CD14-positive monocyte (primary cell): ENCODE results near the gene TSHZ2. TPM values are rescaled to one million over a fixed set of nuclear protein-coding genes. Genes with fewer than 3 reads are reported as not detected.

Experiments
- DNase-seq, 3 donors: peaks; one replicate each; pipeline ENCODE4 v3.0.0-alpha.2; 2011 to 2022
- H2AFZ ChIP-seq: 2 replicates; pipeline ENCODE4 v1.6.0; 2012; ENCODE audit warnings: mild to moderate bottlenecking, low read depth, low read length, inconsistent platforms; ENCODE audit not compliant: insufficient read depth, poor library complexity, severe bottlenecking
- H3K27ac ChIP-seq, 2 donors: 1 replicate in 1 of 2; 2 replicates in 1 of 2; pipeline ENCODE4 v1.5.1; 2012 to 2013; ENCODE audit warnings: low read length in 2 of 2, control low read depth in 1 of 2, inconsistent platforms in 1 of 2, low read depth in 1 of 2, mild to moderate bottlenecking in 1 of 2
- H3K27me3 ChIP-seq, 2 donors: one replicate each; pipeline versions ENCODE4 v1.6.0 to v1.6.1; 2011 to 2013; ENCODE audit warnings: low read length in 2 of 2; ENCODE audit not compliant: control insufficient read depth in 2 of 2, insufficient read depth in 2 of 2
- H3K36me3 ChIP-seq, 2 donors: replicated peaks in 1 of 2; 1 replicate in 1 of 2; 2 replicates in 1 of 2; pipeline versions ENCODE4 v1.5.1 to v1.6.1; 2012 to 2013; ENCODE audit warnings: low read length in 2 of 2, control low read depth in 1 of 2, inconsistent platforms in 1 of 2, mild to moderate bottlenecking in 1 of 2; ENCODE audit not compliant: insufficient read depth in 2 of 2, control insufficient read depth in 1 of 2
- H3K4me1 ChIP-seq, 2 donors: 1 replicate in 1 of 2; 2 replicates in 1 of 2; pipeline versions ENCODE4 v1.5.1 to v1.6.1; 2012 to 2013; ENCODE audit warnings: low read length in 2 of 2, control low read depth in 1 of 2, inconsistent platforms in 1 of 2, mild to moderate bottlenecking in 1 of 2, moderate library complexity in 1 of 2; ENCODE audit not compliant: insufficient read depth in 2 of 2, control insufficient read depth in 1 of 2
- H3K4me2 ChIP-seq: replicated peaks from 2 replicates; pipeline ENCODE3; 2012; ENCODE audit warnings: low read length, moderate library complexity, mild to moderate bottlenecking; ENCODE audit not compliant: poor library complexity, severe bottlenecking; ENCODE audit errors: extremely low read depth
- H3K4me3 ChIP-seq, 3 experiments: fragments of 200-600 bp in 1 of 3; sonication (generic) in 1 of 3; replicated peaks in 1 of 3; 1 replicate in 2 of 3; 2 replicates in 1 of 3; pipeline ENCODE4 v1.5.1; 2011 to 2013; ENCODE audit warnings: low read length in 3 of 3, mild to moderate bottlenecking in 3 of 3, control low read depth in 2 of 3, low read depth in 2 of 3, inconsistent platforms in 1 of 3, moderate library complexity in 1 of 3
- H3K79me2 ChIP-seq: 2 replicates; pipeline ENCODE4 v1.6.0; 2012; ENCODE audit warnings: mild to moderate bottlenecking, control low read depth, inconsistent platforms, low read length, moderate library complexity; ENCODE audit not compliant: insufficient read depth
- H3K9ac ChIP-seq: 2 replicates; pipeline ENCODE4 v1.6.0; 2017; ENCODE audit warnings: low read length, mild to moderate bottlenecking; ENCODE audit not compliant: insufficient read depth, poor library complexity, severe bottlenecking
- H3K9me3 ChIP-seq, 2 donors: replicated peaks in 1 of 2; 1 replicate in 1 of 2; 2 replicates in 1 of 2; pipeline versions ENCODE4 v1.5.1 to v1.6.1; 2012 to 2013; ENCODE audit warnings: low read length in 2 of 2, control low read depth in 1 of 2; ENCODE audit not compliant: control insufficient read depth in 1 of 2, insufficient read depth in 1 of 2
- H4K20me1 ChIP-seq: 2 replicates; pipeline ENCODE4 v1.6.0; 2012; ENCODE audit warnings: mild to moderate bottlenecking, low read length, control low read depth, moderate library complexity; ENCODE audit not compliant: insufficient read depth
- H3K27ac Mint-ChIP-seq, 7 donors: one replicate each; pipeline ENCODE4 v1.8.0; 2020; ENCODE audit warnings: mild to moderate bottlenecking in 7 of 7, mixed read lengths in 7 of 7, moderate library complexity in 6 of 7, inconsistent platforms in 2 of 7
- H3K27me3 Mint-ChIP-seq, 3 donors: one replicate each; pipeline ENCODE4 v1.8.0; 2021 to 2022; ENCODE audit warnings: low read depth in 3 of 3, mild to moderate bottlenecking in 3 of 3, mixed read lengths in 3 of 3, moderate library complexity in 3 of 3, inconsistent platforms in 1 of 3
- H3K36me3 Mint-ChIP-seq, 2 donors: one replicate each; pipeline ENCODE4 v1.8.0; 2020; ENCODE audit warnings: mixed read lengths in 2 of 2, inconsistent platforms in 1 of 2, mild to moderate bottlenecking in 1 of 2
- H3K4me1 Mint-ChIP-seq: one replicate; pipeline ENCODE4 v1.8.0; 2020; ENCODE audit warnings: mild to moderate bottlenecking, mixed read lengths
- H3K4me3 Mint-ChIP-seq, 2 donors: one replicate each; pipeline ENCODE4 v1.8.0; 2020; ENCODE audit warnings: mild to moderate bottlenecking in 2 of 2, mixed read lengths in 2 of 2, moderate library complexity in 1 of 2
- H3K9me3 Mint-ChIP-seq, 7 donors: one replicate each; pipeline ENCODE4 v1.8.0; 2020 to 2022; ENCODE audit warnings: mixed read lengths in 7 of 7, mild to moderate bottlenecking in 6 of 7, moderate library complexity in 6 of 7, inconsistent platforms in 2 of 7
- WGBS: methylation state at CpG from one replicate; pipeline ENCODE4 v1.1.5; 2013; ENCODE audit warnings: missing lambda C conversion rate; ENCODE audit not compliant: insufficient coverage; 5-methylcytosine and 5-hydroxymethylcytosine counted together
- intact Hi-C, 2 donors: fragments of 100-400 bp; cut with micrococcal nuclease; formaldehyde crosslinking; loops; one replicate each; pipeline versions ENCODE4 v1.15.0 to v1.15.1; 2023
- polyA plus RNA-seq, 3 donors: library from polyadenylated mRNA; depleted of rRNA in 1 of 3; unstranded in 2 of 3; stranded (reverse) in 1 of 3; fragments of 300-500 nt in 2 of 3; fragments of >200 nt in 1 of 3; fragmentation: Illumina TruSeq in 2 of 3; gene quantifications; 1 replicate in 2 of 3; 2 replicates in 1 of 3; pipeline ENCODE4 v1.2.3, GENCODE V29; 2012 to 2021
- TF ChIP-seq, protein P1 (sequence below): fragments of 200-600 bp; IDR thresholded peaks from one replicate; pipeline ENCODE4 v1.8.0; 2022; ENCODE audit warnings: antibody characterized with exemption, mild to moderate bottlenecking

Gene TSHZ2
- polyA plus RNA-seq, 3 donors, result not detected

DNA sequence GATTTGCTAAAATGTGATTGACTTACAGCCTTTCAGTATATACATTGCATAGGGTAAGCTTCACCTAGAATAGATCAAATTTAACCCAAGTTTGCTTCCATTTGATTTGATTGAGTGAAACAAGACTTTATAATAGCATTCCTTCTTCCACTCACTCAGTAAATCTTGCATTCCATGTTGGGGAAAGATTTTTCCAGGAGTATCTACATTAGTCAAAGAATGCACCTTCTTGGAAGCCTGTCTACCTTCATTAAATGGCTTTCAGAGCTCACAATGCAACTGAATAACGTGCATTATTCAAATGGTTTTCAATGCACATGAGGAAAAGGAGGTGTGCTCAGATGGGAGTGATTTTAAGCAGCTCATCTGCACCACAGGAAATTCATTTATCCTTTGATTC, 38.3 kb upstream of the TSHZ2 start:
- intact Hi-C loops, result loop anchor here in 1 of 2 donors (10.0 kb wide), 1 partner anchor 59 kb away; no protein-coding TSS in a partner anchor
- Histone ChIP-seq H3K36me3 (no peaks in the 10 kb centered on the region), H3K79me2 (no peaks in the 10 kb centered on the region), H3K9ac (no peak overlapping the region), H3K9me3 (no peaks in the 10 kb centered on the region), H3K4me2 (no peak overlapping the region), H3K4me3 (no peak overlapping the region), H3K4me1 (no peaks in the 10 kb centered on the region), H4K20me1 (no peaks in the 10 kb centered on the region), H3K27ac (no peak overlapping the region), H3K27me3 (no peaks in the 10 kb centered on the region), H2AFZ (no peak overlapping the region)
- H3K27ac Mint-ChIP-seq, result no peak overlapping the region
- TF ChIP-seq, protein P1, sequence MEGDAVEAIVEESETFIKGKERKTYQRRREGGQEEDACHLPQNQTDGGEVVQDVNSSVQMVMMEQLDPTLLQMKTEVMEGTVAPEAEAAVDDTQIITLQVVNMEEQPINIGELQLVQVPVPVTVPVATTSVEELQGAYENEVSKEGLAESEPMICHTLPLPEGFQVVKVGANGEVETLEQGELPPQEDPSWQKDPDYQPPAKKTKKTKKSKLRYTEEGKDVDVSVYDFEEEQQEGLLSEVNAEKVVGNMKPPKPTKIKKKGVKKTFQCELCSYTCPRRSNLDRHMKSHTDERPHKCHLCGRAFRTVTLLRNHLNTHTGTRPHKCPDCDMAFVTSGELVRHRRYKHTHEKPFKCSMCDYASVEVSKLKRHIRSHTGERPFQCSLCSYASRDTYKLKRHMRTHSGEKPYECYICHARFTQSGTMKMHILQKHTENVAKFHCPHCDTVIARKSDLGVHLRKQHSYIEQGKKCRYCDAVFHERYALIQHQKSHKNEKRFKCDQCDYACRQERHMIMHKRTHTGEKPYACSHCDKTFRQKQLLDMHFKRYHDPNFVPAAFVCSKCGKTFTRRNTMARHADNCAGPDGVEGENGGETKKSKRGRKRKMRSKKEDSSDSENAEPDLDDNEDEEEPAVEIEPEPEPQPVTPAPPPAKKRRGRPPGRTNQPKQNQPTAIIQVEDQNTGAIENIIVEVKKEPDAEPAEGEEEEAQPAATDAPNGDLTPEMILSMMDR, result no peak
- H3K4me3 Mint-ChIP-seq, result no peak overlapping the region
- H3K4me1 Mint-ChIP-seq, result no peaks in the 10 kb centered on the region
- no peaks in the 10 kb centered on the region for H3K36me3 Mint-ChIP-seq
- WGBS, result no CpG with 5 or more reads among the region's 1 CpG
- peaks cover 0 to 5% (median 2%) of the 10 kb centered on the region in 7 donors for H3K9me3 Mint-ChIP-seq
- no peak for DNase-seq
- peaks cover 0 to 3% (median 0%) of the 10 kb centered on the region in 3 donors for H3K27me3 Mint-ChIP-seq

DNA sequence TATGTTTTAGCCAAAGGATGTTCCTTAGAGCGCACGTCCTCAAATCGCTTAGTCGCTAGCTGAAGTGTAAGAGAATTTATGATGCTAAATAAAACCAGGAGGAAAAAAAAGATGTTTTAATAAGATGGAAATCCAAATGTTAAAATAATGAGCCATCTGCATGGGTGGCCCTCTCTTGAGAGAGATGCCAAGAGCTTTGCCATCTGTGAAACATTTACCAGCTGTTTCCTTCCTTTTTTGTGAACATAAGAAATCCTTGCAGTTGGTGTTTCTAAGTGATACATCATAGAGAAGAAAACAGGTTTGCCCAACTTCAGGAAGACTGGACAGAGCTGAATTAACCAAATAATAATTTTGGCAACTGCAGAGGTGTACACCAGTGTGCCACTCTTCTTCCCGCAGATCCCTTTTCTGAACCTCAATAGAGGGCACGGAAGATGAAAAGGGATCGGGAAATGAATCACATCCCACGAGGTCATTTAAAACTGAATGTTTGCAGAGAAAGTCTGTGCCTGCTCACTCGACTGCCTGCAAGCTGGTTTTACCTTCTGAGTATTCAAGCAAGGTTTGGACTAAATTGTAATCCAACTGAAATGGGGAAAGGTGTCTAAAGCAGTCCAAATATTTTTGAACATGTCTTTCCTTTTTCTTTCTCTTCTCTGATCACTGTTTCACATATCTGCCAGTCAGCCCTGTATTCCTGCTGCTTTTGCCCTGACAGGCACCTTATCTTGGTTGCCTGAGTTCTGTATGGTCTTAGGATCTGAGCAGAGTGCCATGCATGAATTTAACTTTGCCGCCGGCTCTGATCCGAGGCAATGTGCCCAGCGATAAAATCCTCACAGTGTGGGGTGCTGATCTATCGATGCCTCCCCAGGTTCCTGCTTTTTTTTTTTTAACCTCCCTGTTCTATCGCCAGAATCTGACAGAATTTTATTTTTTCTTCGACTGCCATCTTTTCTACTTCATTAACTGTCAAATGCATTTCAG, 35.5 kb upstream of the TSHZ2 start:
- H3K27me3 ChIP-seq, result no peaks in the 10 kb centered on the region
- H3K4me2 ChIP-seq, result no peak overlapping the region
- H3K9ac ChIP-seq, result no peak overlapping the region
- H3K27ac ChIP-seq, result no peak overlapping the region
- 70% methylated on average over 11 of the region's 16 CpGs for WGBS
- no peaks in the 10 kb centered on the region for H3K27me3 Mint-ChIP-seq
- no peaks in the 10 kb centered on the region for H3K4me1 ChIP-seq
- no peak for DNase-seq
- no peak overlapping the region for H2AFZ ChIP-seq
- H3K79me2 ChIP-seq, result no peaks in the 10 kb centered on the region
- H3K4me3 Mint-ChIP-seq, result no peak overlapping the region
- no peaks in the 10 kb centered on the region for H3K4me1 Mint-ChIP-seq
- intact Hi-C loops, result loop anchor here in 1 of 2 donors (10.0 kb wide), 1 partner anchor 62 kb away; no protein-coding TSS in a partner anchor
- no peak overlapping the region for H3K4me3 ChIP-seq
- TF ChIP-seq, protein P1, result no peak
- peaks cover 0 to 9% (median 1%) of the 10 kb centered on the region in 7 donors for H3K9me3 Mint-ChIP-seq
- H3K36me3 Mint-ChIP-seq, result no peaks in the 10 kb centered on the region
- peaks cover 0 to 5% of the 10 kb centered on the region in 2 donors for H3K9me3 ChIP-seq
- no peak overlapping the region for H3K27ac Mint-ChIP-seq
- no peaks in the 10 kb centered on the region for H4K20me1 ChIP-seq
- no peaks in the 10 kb centered on the region for H3K36me3 ChIP-seq
